ENCODE results near the gene ARSG. TPM values are rescaled to one million over a fixed set of nuclear protein-coding genes. Genes with fewer than 3 reads are reported as not detected.
"Not testable (repeated sequence)": the region's sequence is repeated elsewhere in the genome, so short reads cannot be mapped to it uniquely, and the experiment has no call there.

The ARSG gene
- total RNA-seq, 4 donors from 2014 or later = 1.4 to 8.2 (median 2.6) TPM

- DNase-seq (ENCODE audit: low spot score) (no peak), ATAC-seq (ENCODE audit: low FRiP score) (no peak)
- TF ChIP-seq CTCF (IDR thresholded peaks at IDR 0.05) = no peak
Observed at GRCh38 chr17:68326681-68327080, 35.4 kb downstream of the ARSG start.

- no peak for TF ChIP-seq CTCF (IDR thresholded peaks at IDR 0.05)
- no peak for ATAC-seq (ENCODE audit: low FRiP score)
- DNase-seq (ENCODE audit: low spot score) = no peak
Observed at GRCh38 chr17:68327823-68328557, 36.7 kb downstream of the ARSG start.

GRCh38 chr17:68328676-68329075 lies 37.4 kb downstream of the ARSG start:
- no peak for TF ChIP-seq CTCF (IDR thresholded peaks at IDR 0.05)
- ATAC-seq (ENCODE audit: low FRiP score) (no peak), DNase-seq (ENCODE audit: low spot score) (no peak)

GRCh38 chr17:68329331-68329730 lies 38.0 kb downstream of the ARSG start:
- no peak for TF ChIP-seq CTCF (IDR thresholded peaks at IDR 0.05)
- ATAC-seq (ENCODE audit: low FRiP score) (no peak), DNase-seq (ENCODE audit: low spot score) (no peak)

- not testable (repeated sequence) for DNase-seq (ENCODE audit: low spot score); ATAC-seq (ENCODE audit: low FRiP score)
Observed at GRCh38 chr17:68331932-68332331, 40.6 kb downstream of the ARSG start.

- ATAC-seq (ENCODE audit: low FRiP score) (no peak), DNase-seq (ENCODE audit: low spot score) (no peak)
- no peak for TF ChIP-seq CTCF (IDR thresholded peaks at IDR 0.05)
Observed at GRCh38 chr17:68334393-68334792, 43.1 kb downstream of the ARSG start.

- DNase-seq (ENCODE audit: low spot score) (no peak), ATAC-seq (ENCODE audit: low FRiP score) (no peak)
- no peak for TF ChIP-seq CTCF (IDR thresholded peaks at IDR 0.05)
Observed at GRCh38 chr17:68341482-68341881, 50.2 kb downstream of the ARSG start.

Data from omental fat pad (tissue), 4 donors.